HL-60/S4 (cell line): ENCODE measurements around the gene RASA2.

Experiments
- in situ Hi-C: fragments of 300-500 bp; cut with MboI; formaldehyde crosslinking; loops from 2 replicates; pipeline ENCODE4 v1.14.3; 2022; ENCODE audit warnings: low sequenced_read_pairs

The RASA2 gene

DNA sequence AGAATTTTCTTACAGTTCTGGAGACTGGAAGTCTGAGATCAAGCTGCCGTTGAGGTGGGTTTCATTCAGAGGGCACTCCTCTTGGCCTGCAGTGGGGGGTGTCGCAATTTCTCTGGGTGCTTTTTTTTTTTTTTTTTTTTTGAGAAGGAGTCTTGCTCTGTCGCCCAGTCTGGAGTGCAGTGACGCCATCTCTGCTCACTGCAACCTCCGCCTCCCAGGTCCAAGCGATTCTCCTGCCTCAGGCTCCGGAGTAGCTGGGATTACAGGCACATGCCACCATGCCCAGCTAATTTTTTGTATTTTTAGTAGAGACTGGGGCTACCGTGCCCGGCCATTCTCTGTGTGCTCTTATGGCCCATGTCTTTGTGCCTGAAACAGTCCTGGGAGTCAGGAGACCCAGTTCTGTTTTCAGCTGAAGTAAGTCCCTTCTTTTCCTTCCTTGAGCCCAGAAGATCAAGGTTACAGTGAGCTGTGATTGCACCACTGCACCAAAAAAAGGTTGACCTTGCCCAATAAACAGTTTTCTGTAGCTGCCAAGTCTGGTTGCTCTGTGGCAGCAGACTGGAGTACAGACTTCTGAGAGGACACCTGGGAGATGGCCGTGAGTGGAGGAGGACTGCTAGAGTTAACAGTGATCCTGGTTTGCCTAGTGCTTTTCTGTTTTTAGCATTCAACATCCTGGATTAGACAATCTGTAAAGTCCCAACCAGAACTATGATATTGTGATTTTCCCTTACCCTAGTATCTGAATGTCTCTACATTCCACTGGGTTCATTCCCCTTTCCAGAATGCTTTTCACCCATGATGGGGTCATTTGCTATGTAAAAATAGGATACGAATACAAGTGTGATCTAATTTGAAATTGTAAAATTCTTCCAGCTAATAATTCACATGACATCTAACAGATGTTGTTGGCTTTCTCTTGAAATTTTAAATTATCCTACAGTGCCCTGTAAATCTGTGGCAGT is 174.7 kb downstream of the RASA2 start:
- in situ Hi-C loops = no loop called here

DNA sequence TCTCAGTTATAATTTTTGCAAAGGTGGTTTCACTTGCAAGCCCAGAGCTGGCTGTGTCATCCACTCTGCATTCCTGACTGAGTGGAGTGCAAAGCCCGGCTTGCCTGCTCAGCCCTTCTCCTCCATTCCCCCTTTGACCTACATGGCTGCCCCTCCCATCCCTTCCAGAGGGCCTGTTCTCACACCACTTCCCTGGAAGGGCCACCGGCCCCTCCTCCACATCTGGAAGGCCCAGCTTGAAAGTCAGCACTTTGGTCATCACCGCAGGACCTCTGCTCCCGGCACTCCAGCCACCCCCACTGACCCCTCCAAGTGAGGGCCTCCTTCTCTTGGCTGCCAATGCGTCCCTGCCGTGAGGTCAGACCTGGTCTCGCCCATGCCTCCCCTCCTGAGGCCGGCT is 177.2 kb downstream of the RASA2 start:
- in situ Hi-C loops = no loop called here
